ENCODE measurements around the gene TCF7L2. TPM values are rescaled to one million over a fixed set of nuclear protein-coding genes. Genes with fewer than 3 reads are reported as not detected.
A peak's percentile ranks its signal among the peaks of the same experiment; 100 is the strongest.

TCF7L2 gene
- total RNA-seq, 1 donor = 8.8 TPM

GRCh38 chr10:113126229-113127201 lies 176.5 kb downstream of the TCF7L2 start:
- peak; percentile 71 for DNase-seq (ENCODE audit: low read depth)

GRCh38 chr10:113127261-113127900 lies 177.3 kb downstream of the TCF7L2 start:
- peak overlapping the region; percentile 65 for H3K4me3 ChIP-seq (ENCODE audit: low read depth, low read length)
- DNase-seq (ENCODE audit: low read depth) = peak; percentile 31
- no peak for TF ChIP-seq CTCF (IDR thresholded peaks at IDR 0.05; ENCODE audit: insufficient read depth, low read length)

More at GRCh38 chr10:113126229-113127201, 176.5 kb downstream of the TCF7L2 start:
- peak overlapping the region; percentile 65 for H3K4me3 ChIP-seq (ENCODE audit: low read depth, low read length)
- peak; percentile 44 for TF ChIP-seq CTCF (IDR thresholded peaks at IDR 0.05; ENCODE audit: insufficient read depth, low read length)

- peak overlapping the region; percentile 28 for H3K4me3 ChIP-seq (ENCODE audit: low read depth, low read length)
- peak; percentile 16 for DNase-seq (ENCODE audit: low read depth)
- no peak for TF ChIP-seq CTCF (IDR thresholded peaks at IDR 0.05; ENCODE audit: insufficient read depth, low read length)
Measured at GRCh38 chr10:113127901-113128283, 177.8 kb downstream of the TCF7L2 start.

GRCh38 chr10:113128450-113129070 lies 178.5 kb downstream of the TCF7L2 start:
- no peak for TF ChIP-seq CTCF (IDR thresholded peaks at IDR 0.05; ENCODE audit: insufficient read depth, low read length)
- H3K4me3 ChIP-seq (ENCODE audit: low read depth, low read length) = peak overlapping the region; percentile 32
- DNase-seq (ENCODE audit: low read depth) = peak; percentile 41

- DNase-seq (ENCODE audit: low read depth) = no peak
- no peak for TF ChIP-seq CTCF (IDR thresholded peaks at IDR 0.05; ENCODE audit: insufficient read depth, low read length)
- H3K4me3 ChIP-seq (ENCODE audit: low read depth, low read length) = peak overlapping the region; percentile 32
Measured at GRCh38 chr10:113129117-113129516, 179.1 kb downstream of the TCF7L2 start.

- peak; percentile 31 for DNase-seq (ENCODE audit: low read depth)
- TF ChIP-seq CTCF (IDR thresholded peaks at IDR 0.05; ENCODE audit: insufficient read depth, low read length) = no peak
- peak overlapping the region; percentile 46 for H3K4me3 ChIP-seq (ENCODE audit: low read depth, low read length)
Measured at GRCh38 chr10:113130014-113130641, 180.1 kb downstream of the TCF7L2 start.

Data from fibroblast of the aortic adventitia (primary cell).